ENCODE results near the gene EPPIN.

Gene EPPIN

GRCh38 chr20:45515147-45515913 lies 31.9 kb downstream of the EPPIN start, which contains the start of gene SPINT3:
SPINT3 (minus strand) TSS chr20:45515622; CDS start chr20:45515608, 14 bp downstream.
- TF ChIP-seq CTCF (conservative IDR thresholded peaks at IDR 0.05; ENCODE audit: control insufficient read depth, insufficient read depth, low read depth, low read length): no peak
- no peak within 1 kb of the TSS for H3K4me3 ChIP-seq (ENCODE audit: control insufficient read depth, low read depth, low read length)
- no peak for DNase-seq (ENCODE audit: low read depth)

- H3K4me3 ChIP-seq (ENCODE audit: control insufficient read depth, low read depth, low read length): no peak overlapping the region
- no peak for TF ChIP-seq CTCF (conservative IDR thresholded peaks at IDR 0.05; ENCODE audit: control insufficient read depth, insufficient read depth, low read depth, low read length)
- peak; percentile 3 for DNase-seq (ENCODE audit: low read depth)
Measured at GRCh38 chr20:45510242-45510862, 36.8 kb downstream of the EPPIN start.

- no peak for TF ChIP-seq CTCF (conservative IDR thresholded peaks at IDR 0.05; ENCODE audit: control insufficient read depth, insufficient read depth, low read depth, low read length)
- H3K4me3 ChIP-seq (ENCODE audit: control insufficient read depth, low read depth, low read length): no peak overlapping the region
- no peak for DNase-seq (ENCODE audit: low read depth)
Measured at GRCh38 chr20:45509091-45509490, 38.1 kb downstream of the EPPIN start.

- no peak overlapping the region for H3K4me3 ChIP-seq (ENCODE audit: control insufficient read depth, low read depth, low read length)
- no peak for TF ChIP-seq CTCF (conservative IDR thresholded peaks at IDR 0.05; ENCODE audit: control insufficient read depth, insufficient read depth, low read depth, low read length)
- no peak for DNase-seq (ENCODE audit: low read depth)
Measured at GRCh38 chr20:45508068-45508886, 38.9 kb downstream of the EPPIN start.

GRCh38 chr20:45507011-45507820 lies 40.0 kb downstream of the EPPIN start:
- TF ChIP-seq CTCF (conservative IDR thresholded peaks at IDR 0.05; ENCODE audit: control insufficient read depth, insufficient read depth, low read depth, low read length): no peak
- no peak overlapping the region for H3K4me3 ChIP-seq (ENCODE audit: control insufficient read depth, low read depth, low read length)
- no peak for DNase-seq (ENCODE audit: low read depth)

GRCh38 chr20:45506398-45506797 lies 40.8 kb downstream of the EPPIN start:
- TF ChIP-seq CTCF (conservative IDR thresholded peaks at IDR 0.05; ENCODE audit: control insufficient read depth, insufficient read depth, low read depth, low read length): no peak
- no peak overlapping the region for H3K4me3 ChIP-seq (ENCODE audit: control insufficient read depth, low read depth, low read length)
- DNase-seq (ENCODE audit: low read depth): no peak

All from fibroblast of mammary gland (primary cell).